ENCODE measurements around the gene ADAMTS14.
A peak's percentile ranks its signal among the peaks of the same experiment; 100 is the strongest.
"Not testable (repeated sequence)": the region's sequence is repeated elsewhere in the genome, so short reads cannot be mapped to it uniquely, and the experiment has no call there.

The ADAMTS14 gene

DNA sequence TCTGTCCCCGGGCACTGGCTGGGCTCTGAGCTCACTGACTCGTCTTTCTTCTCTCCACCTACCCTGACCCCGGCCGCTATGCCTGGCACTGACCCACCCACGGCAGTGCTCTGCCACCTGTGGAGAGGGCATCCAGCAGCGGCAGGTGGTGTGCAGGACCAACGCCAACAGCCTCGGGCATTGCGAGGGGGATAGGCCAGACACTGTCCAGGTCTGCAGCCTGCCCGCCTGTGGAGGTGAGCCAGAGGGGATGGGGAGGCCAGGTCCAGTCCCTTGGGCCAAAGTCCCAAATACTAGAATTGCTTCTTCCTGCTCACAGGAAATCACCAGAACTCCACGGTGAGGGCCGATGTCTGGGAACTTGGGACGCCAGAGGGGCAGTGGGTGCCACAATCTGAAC, 85.5 kb downstream of the ADAMTS14 start:
- no peak for DNase-seq

DNA sequence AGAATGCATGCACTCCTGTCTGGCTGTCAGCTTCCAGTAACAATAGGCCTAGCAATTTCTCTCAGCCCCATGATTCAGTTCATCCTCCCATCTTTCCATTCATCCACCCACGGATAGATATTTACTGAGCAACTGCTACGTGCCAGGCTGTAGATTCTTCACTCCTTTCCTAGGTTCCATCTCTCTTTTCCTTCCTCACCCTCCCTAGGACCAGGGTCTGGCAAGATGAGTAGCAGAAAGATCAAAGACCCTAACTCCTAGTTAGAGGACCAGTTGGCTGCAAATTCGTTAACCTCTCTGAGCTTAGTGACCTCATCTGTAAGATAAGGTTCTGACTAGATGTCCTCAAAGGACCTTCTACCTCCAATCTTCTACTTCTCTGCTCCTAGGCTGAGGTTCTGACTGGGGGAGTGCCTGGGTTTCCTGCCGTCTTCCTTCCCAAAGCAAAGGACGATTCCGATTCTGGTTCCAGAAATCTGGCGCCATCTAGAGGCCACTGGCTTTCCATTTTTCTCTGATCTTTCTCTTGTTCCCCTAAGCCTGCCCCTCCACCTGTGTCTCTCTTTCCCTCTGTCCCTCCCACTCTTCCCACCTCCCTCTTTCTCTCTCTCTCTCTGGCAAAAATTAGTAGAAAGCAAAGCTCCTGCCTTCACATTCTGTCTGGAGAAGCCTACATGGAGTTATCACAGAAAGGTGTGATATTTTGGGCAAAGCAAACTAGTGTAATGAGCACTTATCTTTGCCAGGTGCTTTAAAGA, 86.6 kb downstream of the ADAMTS14 start:
- DNase-seq, result peak; percentile 51

DNA sequence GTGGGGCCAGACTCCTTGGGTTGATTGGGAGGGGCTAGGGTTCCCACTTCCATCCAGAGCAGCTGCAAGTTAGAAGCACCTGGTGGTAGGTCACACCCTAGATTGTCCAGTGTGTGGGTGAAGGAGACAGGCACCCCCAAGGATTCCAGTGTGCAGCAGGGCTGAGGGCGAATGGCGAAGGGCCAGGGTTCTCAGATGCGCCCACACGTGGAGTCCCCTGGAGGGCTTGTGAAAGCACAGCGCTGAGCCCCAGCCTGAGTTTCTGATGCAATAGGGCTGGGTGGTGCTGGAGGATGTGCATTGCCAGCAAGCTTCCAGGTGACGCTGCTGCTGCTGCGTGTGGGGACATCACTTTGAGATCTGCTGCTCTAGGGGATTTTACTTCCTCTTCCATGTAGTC, 87.5 kb downstream of the ADAMTS14 start:
- DNase-seq, result no peak

DNA sequence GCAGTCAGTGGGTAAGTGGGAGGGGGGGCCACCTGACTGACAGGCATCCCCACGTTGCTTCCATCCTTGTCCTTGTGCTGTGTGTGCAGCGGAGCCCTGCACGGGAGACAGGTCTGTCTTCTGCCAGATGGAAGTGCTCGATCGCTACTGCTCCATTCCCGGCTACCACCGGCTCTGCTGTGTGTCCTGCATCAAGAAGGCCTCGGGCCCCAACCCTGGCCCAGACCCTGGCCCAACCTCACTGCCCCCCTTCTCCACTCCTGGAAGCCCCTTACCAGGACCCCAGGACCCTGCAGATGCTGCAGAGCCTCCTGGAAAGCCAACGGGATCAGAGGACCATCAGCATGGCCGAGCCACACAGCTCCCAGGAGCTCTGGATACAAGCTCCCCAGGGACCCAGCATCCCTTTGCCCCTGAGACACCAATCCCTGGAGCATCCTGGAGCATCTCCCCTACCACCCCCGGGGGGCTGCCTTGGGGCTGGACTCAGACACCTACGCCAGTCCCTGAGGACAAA, 88.0 kb downstream of the ADAMTS14 start:
- DNase-seq, result no peak

DNA sequence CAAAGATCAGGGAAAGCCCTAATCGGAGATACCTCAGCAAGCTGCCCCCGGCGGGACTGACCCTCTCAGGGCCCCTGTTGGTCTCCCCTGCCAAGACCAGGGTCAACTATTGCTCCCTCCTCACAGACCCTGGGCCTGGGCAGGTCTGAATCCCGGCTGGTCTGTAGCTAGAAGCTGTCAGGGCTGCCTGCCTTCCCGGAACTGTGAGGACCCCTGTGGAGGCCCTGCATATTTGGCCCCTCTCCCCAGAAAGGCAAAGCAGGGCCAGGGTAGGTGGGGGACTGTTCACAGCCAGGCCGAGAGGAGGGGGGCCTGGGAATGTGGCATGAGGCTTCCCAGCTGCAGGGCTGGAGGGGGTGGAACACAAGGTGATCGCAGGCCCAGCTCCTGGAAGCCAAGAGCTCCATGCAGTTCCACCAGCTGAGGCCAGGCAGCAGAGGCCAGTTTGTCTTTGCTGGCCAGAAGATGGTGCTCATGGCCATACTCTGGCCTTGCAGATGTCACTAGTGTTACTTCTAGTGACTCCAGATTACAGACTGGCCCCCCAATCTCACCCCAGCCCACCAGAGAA, 88.8 kb downstream of the ADAMTS14 start:
- no peak for DNase-seq

DNA sequence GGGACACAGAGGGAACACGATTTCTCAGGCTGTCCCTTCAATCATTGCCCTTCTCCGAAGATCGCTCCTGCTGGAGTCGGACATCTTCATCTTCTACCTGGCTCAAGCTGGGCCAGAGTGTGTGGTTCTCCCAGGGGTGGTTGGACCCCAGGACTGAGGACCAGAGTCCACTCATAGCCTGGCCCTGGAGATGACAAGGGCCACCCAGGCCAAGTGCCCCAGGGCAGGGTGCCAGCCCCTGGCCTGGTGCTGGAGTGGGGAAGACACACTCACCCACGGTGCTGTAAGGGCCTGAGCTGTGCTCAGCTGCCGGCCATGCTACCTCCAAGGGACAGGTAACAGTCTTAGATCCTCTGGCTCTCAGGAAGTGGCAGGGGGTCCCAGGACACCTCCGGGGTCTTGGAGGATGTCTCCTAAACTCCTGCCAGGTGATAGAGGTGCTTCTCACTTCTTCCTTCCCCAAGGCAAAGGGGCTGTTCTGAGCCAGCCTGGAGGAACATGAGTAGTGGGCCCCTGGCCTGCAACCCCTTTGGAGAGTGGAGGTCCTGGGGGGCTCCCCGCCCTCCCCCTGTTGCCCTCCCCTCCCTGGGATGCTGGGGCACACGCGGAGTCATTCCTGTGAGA, 89.5 kb downstream of the ADAMTS14 start:
- DNase-seq, result no peak

DNA sequence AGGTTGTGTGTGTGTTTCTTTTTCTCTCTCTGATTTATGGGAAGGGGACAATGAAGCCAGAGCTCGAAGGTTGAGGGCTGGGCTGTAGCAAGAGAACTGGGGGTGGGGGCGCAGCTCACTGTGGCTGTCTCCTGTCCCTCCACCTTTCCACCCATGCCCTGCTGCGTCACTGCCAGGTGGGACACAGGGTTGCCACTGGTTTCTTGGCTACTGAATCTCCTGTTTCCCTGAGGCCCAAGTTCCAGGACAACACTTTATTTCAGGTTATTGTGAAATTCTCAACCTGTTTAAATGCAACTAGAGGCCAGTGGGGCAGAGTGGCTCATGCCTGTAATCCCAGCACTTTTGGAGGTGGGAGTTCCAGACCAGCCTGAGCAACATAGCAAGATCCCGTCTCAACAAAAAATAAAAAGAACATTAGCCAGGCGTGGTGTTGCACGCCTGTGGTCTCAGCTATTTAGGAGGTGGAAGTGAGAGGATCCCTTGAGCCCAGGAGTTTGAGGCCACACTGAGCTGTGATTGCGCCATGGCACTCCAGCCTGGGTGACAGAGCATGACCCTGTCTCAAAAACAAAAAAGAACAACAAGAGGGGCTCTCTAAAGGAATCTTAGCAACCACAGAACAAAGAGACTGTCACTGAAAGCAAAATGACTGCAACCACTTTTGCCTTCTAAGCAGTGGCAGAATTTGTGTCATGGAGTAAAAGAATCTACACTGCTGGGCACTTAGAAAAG, 90.3 kb downstream of the ADAMTS14 start:
- no peak for DNase-seq

DNA sequence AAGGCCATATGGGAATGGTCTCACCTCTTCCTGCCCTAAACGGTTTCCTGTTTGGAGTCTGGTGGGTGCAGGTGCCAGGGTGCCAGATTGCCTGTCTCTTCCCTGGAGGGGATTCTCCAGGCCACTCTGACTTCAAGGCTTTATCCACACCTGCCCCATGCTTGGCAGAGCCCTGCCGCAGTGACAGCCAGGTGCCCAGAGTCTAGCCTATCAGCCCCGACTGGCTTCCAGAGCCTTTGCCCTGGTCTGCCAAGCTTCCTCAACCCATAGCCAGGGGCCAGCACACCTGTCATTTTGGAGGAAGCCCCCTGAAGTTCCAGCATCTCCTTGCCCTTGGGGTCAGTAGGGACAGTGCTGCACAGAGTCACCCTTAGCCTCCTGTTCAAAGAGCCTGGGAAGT, 91.3 kb downstream of the ADAMTS14 start:
- DNase-seq, result no peak

DNA sequence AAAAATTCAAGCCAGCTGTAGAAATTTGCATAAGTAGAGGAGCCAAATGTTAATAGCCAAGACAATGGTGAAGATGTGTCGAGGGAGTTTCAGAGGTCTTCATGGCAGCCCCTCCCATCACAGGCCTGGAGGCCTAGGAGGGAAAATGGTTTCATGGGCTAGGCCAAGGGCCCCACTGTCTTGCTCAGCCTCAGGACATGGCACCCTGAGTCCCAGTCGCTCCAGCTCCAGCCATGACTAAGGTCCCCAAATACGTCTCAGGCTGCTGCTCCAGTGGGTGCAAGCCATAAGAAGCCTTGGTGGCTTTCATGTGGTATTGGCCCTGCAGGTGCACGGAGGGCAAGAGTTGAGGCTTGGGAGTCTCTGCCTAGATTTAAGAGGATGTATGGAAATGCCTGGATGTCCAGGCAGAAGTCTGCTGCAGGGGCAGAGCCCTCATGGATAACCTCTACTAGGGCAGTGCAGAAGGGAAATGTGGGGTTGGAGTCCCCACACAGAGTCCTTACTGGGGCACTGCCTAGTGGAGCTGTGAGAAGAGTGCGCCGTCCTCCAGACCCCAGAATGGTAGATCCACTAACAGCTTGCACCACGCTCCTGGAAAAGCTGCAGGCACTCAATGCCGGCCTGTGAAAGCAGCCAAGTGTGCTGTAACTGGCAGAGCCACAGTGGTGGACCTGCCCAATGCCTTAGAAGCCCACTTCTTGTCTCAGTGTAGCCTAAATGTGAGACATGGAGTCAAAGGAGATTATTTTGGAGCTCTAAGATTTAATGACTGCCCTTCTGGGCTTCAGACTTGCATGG, 93.7 kb downstream of the ADAMTS14 start:
- DNase-seq, result no peak

DNA sequence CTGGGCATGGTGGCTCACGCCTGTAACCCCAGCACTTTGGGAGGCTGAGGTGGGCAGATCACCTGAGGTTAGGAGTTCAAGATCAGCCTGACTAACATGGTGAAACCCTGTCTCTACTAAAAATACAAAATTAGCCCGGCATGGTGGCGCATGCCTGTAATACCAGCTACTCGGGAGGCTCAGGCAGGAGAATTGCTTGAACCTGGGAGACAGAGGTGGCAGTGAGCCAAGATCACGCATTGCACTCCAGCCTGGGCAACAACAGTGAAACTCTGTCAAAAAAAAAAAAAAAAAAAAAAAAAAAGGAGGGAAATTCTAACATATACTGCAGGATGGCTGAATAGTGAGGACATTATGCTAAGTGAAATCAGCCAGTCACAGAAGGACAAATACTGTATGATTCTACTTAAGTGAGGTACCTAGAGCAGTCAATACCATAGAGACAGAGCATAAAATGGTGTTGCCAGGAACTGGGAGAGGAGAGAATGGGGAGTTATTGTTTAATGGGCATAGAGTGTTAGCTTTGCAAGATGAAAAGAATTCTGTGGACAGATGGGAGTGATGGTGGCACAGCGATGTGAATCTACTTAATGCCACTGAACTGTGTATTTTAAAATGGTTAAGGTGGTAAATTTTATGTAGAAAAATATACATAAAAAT, 95.8 kb downstream of the ADAMTS14 start:
- DNase-seq, result not testable (repeated sequence)

DNA sequence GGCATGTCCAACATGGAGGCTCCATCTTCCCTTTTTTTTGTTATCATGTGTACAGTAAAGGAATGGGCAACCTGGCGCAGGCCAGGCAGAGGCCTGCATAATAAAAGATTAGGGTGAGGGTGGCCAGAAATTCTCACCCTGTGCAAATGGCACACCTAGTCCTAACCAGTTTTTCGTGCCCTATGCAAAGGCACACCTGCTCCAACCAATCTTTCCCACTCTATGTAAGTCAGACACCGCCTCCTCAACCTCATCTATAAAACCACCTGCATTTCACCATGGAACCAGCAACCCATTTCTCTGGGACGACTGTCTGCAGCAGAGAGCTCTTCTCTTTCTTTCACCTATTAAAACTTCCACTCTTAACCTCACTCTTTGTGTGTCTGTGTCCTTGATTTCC, 96.8 kb downstream of the ADAMTS14 start:
- no peak for DNase-seq

DNA sequence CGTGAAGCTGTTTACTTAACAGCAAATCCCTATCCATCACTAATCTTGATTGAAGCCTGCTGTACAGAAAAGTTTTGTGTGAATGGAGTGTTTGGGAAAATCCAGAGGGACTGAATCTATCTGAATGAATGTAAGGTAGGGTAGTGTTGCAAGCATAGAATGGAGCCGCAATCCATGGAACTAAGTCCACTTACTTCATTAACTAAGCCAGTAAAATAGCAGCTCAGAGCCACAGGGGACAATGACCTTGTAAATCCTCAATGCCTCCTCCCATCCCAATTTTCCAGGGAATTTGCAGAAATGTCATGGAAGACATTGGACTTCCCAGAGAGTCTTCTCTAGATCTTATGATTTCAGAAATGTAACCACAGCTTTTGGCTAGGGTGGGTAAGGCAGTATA, 97.7 kb downstream of the ADAMTS14 start:
- no peak for DNase-seq

DNA sequence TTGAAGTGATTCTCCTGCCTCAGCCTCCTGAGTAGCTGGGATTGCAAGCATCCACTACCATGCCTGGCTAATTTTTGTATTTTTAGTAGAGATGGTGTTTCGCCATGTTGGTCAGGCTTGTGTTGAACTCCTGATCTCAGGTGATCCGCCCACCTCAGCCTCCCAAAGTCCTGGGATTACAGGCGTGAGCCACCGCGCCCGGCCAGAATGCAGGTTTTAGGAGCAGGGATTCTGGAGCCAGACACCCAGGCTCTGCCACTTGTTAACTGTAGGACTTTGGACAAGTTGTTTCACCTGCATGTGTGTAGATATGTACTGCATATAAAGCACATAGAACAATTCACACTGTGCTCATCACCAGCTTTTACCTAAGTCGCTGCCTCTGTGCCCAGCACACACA, 98.2 kb downstream of the ADAMTS14 start:
- not testable (repeated sequence) for DNase-seq

DNA sequence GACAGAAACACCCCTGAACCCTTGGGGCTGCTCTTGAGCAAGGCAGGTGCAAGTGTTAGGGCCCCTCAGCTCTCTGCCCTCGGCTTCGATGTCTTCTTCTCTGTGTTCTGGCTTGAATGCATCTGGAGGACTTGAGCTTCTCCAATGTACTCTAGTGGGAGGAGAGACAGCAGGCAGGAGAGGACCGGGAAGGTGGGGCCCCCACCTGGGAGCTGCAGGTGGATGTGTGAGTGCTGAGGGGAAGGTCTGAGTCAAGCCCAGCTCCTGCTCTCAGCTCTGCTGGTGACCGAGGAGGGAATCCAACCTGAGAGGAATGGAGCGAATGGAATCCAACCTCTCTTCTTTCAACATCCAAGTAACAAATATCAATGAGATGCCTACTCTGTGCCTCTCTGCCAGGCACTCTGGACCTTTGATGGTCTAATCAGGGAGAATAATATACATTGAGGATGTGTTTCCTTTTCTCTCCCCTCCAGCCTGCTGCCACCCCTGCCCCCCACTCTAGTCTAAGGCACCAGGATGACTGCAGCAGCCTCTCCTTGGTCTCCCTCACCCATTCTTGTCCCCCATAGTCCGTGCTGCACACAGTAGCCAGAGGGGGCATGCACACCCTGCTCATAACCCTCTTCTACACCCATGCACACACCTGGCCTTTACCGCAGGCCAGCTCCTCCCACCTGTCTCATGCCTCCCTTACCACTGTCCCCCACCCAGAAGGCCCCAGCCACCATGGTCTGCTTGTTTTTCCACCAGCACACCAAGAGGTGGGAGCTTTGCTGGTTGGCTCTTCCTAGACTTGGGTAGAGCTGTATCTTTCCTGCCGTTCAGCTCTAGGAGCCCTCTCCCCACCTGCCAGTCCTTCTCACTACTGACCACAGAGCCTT, 99.2 kb downstream of the ADAMTS14 start:
- DNase-seq, result no peak

DNA sequence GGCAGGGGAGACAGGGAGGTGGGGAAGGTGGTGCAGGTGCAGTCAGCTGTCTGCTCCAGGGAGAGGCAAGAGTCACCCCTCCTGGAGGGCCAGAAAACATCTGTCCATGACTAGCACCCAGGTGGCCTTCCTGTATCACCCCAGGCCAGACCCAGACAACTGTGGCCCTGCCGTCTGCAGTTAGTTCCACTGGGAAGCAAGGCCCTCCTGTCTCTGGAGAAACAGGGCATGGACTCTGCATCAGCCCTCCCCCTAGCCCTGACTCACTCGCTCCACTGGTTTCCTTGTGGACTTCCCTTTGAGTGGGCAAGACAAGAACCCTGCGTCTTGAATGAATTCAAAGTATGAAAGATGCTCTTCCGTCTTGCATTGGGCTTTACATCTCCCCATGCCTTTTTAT, 100.3 kb downstream of the ADAMTS14 start:
- no peak for DNase-seq

DNA sequence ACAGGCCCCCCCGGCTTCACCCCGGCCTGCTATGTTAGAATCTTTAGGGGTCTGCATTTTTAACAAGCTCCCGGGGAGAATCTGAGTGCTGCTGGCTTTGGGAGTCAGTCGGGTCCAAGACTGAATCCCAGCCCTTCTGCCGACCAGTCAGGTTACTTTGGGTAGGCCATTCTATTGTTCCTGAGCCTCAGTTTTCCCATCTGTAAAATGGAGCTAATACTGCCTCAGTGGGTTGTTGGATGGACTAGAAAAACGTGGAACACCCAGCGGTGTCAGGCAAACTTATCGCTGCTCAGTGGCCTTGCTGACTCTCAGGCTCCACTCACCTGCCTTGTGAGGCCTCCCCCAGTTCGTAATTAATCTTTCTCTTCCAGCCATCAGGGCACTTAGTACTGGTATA, 101.2 kb downstream of the ADAMTS14 start:
- no peak for DNase-seq

DNA sequence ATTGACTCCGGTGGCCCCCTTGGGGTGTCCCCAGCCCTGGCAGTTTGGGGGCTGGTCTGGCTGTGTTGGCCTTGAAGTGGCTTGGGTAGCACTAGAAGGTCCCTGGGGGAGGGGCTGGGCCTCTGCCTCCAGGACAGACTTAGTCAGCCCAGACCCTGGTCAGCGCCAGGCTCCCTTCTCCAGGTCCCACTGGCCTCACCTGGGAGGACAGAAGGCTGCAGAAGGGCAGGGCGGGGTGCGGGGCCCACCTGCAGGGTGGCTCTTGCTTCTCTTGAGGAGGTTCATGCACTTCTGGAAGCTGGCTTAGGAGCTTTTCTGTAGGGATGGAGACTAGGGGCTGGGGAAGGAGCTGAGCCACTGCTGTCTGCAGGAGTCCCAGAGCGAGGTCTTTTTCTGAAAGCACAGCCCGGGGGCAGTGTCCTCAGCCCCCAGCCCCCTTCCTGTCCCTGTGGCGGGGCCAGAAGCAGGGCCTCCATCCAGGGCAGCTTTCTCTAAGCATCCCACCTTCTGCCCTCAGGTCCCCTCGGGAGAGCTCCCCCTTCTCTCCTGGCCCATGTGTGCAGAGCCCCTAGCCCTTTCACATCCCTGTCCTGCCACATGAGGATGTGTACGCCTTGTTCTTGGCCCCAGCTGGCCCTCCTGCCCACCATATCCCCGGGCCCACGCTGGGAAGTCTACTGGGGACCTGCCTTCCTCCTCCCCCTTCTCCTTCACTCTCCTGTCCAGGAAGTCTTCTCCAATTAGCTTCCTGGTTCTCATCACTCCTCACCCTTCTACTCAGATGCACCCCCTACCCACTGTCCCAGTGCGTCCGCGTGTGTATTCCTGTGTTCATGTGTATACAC, 101.9 kb downstream of the ADAMTS14 start:
- no peak for DNase-seq

DNA sequence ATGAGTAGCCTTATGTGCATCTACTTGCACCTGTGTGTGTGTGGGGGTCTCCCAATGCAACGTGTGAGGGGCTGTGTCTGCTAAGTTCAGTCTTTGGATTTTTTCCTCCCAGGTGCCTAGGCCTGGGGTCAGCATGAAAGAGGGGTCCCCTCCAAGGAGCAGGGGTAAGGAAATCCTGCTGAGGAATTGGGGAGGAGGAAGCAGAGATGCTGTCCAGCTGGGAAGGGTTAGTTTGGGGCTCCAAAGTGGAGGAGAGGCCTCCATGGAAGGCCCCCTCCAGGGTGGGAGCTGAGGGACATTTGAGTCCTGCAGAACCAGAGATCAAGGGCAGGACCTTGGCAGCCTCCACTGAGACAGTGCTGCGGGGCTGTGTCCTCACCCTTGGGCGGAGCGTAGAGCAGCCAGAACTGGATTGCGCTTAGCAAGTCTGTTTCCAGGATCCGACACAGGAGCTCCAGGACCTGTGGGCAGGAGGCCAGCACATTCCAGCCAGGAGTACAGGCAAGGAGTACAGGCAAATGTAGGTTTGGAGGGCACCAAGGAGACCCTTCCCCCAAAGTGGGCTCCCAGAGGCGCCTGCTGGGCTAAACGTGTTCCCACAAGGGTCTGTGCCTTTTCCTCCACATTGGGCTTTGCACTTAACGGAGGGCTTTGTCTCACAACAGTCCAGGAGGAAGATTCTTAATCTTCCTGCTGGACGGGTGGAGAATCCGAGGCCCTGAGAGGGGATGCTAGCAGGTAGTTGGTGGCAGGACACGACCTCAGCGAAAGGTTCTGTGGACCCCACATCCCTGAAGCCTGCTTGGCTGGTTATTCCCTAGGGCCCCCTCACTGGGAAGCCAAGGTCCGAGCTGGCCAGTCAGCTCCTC, 102.7 kb downstream of the ADAMTS14 start:
- no peak for DNase-seq

Measured in NCI-H1105 treated with DMSO at 0.1 percent for 48 hours (cell line).